HEK293 (cell line): ENCODE data around the gene SLC25A22.

Source experiments
- AEBP2 ChIP-seq: fragments of 450-650 bp; formaldehyde crosslinking; IDR thresholded peaks from 2 replicates; pipeline ENCODE4 v1.5.1; 2016; ENCODE audit warnings: missing biosample characterization, missing genetic modification characterization, borderline replicate concordance
- GLIS1 ChIP-seq: fragments of 450-650 bp; formaldehyde crosslinking; IDR thresholded peaks from 2 replicates; pipeline ENCODE4 v1.5.1; 2016; ENCODE audit warnings: missing biosample characterization, missing genetic modification characterization
- HOXD13 ChIP-seq: sonication (generic); formaldehyde crosslinking; IDR thresholded peaks from 2 replicates; pipeline ENCODE4 v1.8.0; 2022; ENCODE audit warnings: missing genetic modification reagents, borderline replicate concordance
- INSM2 ChIP-seq: fragments of 450-650 bp; formaldehyde crosslinking; IDR thresholded peaks from 2 replicates; pipeline ENCODE4 v1.5.1; 2016; ENCODE audit warnings: missing biosample characterization, missing genetic modification characterization
- KLF16 ChIP-seq: fragments of 450-650 bp; formaldehyde crosslinking; IDR thresholded peaks from 2 replicates; pipeline ENCODE4 v1.5.1; 2017; ENCODE audit warnings: missing biosample characterization, missing genetic modification characterization
- KLF17 ChIP-seq: fragments of 450-650 bp; formaldehyde crosslinking; IDR thresholded peaks from 2 replicates; pipeline ENCODE4 v1.5.1; 2016; ENCODE audit warnings: missing biosample characterization, missing genetic modification characterization
- KLF8 ChIP-seq: fragments of 450-650 bp; formaldehyde crosslinking; IDR thresholded peaks from 2 replicates; pipeline ENCODE4 v1.5.1; 2016; ENCODE audit warnings: missing biosample characterization, missing genetic modification characterization
- MZF1 ChIP-seq: fragments of 450-650 bp; formaldehyde crosslinking; IDR thresholded peaks from 2 replicates; pipeline ENCODE4 v1.5.1; 2017; ENCODE audit warnings: missing biosample characterization, missing genetic modification characterization, borderline replicate concordance
- PRDM4 ChIP-seq: fragments of 450-650 bp; formaldehyde crosslinking; IDR thresholded peaks from 2 replicates; pipeline ENCODE4 v1.5.1; 2017; ENCODE audit warnings: missing biosample characterization, missing genetic modification characterization
- YY1 ChIP-seq: fragments of 450-650 bp; formaldehyde crosslinking; IDR thresholded peaks from 2 replicates; pipeline ENCODE4 v1.5.1; 2018; ENCODE audit warnings: missing biosample characterization, missing genetic modification characterization
- YY2 ChIP-seq: fragments of 450-650 bp; formaldehyde crosslinking; IDR thresholded peaks from 2 replicates; pipeline ENCODE4 v1.5.1; 2016; ENCODE audit warnings: missing biosample characterization, missing genetic modification characterization
- ZBTB17 ChIP-seq: fragments of 450-650 bp; formaldehyde crosslinking; IDR thresholded peaks from 2 replicates; pipeline ENCODE4 v1.5.1; 2016; ENCODE audit warnings: missing biosample characterization, missing genetic modification characterization
- ZBTB26 ChIP-seq: fragments of 450-650 bp; formaldehyde crosslinking; optimal IDR thresholded peaks from 2 replicates; pipeline ENCODE3; 2016; ENCODE audit warnings: missing biosample characterization, mild to moderate bottlenecking, missing genetic modification characterization
- ZFP37 ChIP-seq: fragments of 450-650 bp; formaldehyde crosslinking; IDR thresholded peaks from 2 replicates; pipeline ENCODE4 v1.5.1; 2016; ENCODE audit warnings: missing biosample characterization, missing genetic modification characterization
- ZIC2 ChIP-seq: fragments of 450-650 bp; formaldehyde crosslinking; IDR thresholded peaks from 2 replicates; pipeline ENCODE4 v1.5.1; 2016; ENCODE audit warnings: missing biosample characterization, missing genetic modification characterization
- ZNF16 ChIP-seq: fragments of 450-650 bp; formaldehyde crosslinking; IDR thresholded peaks from 2 replicates; pipeline ENCODE4 v1.5.1; 2016; ENCODE audit warnings: low read depth, missing biosample characterization, missing genetic modification characterization
- ZNF214 ChIP-seq: fragments of 450-650 bp; formaldehyde crosslinking; IDR thresholded peaks from 2 replicates; pipeline ENCODE4 v1.5.1; 2017; ENCODE audit warnings: missing biosample characterization, mild to moderate bottlenecking, missing genetic modification characterization, borderline replicate concordance
- ZNF248 ChIP-seq: fragments of 450-650 bp; formaldehyde crosslinking; IDR thresholded peaks from 2 replicates; pipeline ENCODE4 v1.5.1; 2017; ENCODE audit warnings: missing biosample characterization, missing genetic modification characterization
- ZNF324 ChIP-seq: fragments of 450-650 bp; formaldehyde crosslinking; IDR thresholded peaks from 2 replicates; pipeline ENCODE4 v1.5.1; 2016; ENCODE audit warnings: missing biosample characterization, missing genetic modification characterization
- ZNF391 ChIP-seq: fragments of 450-650 bp; formaldehyde crosslinking; IDR thresholded peaks from 2 replicates; pipeline ENCODE4 v1.5.1; 2016; ENCODE audit warnings: low read depth, missing biosample characterization, missing genetic modification characterization, borderline replicate concordance
- ZNF394 ChIP-seq: fragments of 450-650 bp; formaldehyde crosslinking; IDR thresholded peaks from 2 replicates; pipeline ENCODE4 v1.5.1; 2016; ENCODE audit warnings: missing biosample characterization, missing genetic modification characterization, mild to moderate bottlenecking, moderate library complexity, borderline replicate concordance
- ZNF530 ChIP-seq: fragments of 450-650 bp; formaldehyde crosslinking; IDR thresholded peaks from 2 replicates; pipeline ENCODE4 v1.5.1; 2016; ENCODE audit warnings: low read depth, missing biosample characterization, missing genetic modification characterization
- ZNF561 ChIP-seq: fragments of 450-650 bp; IDR thresholded peaks from 2 replicates; pipeline ENCODE4 v1.5.1; 2018; ENCODE audit warnings: missing biosample characterization, missing genetic modification characterization, borderline replicate concordance
- ZNF639 ChIP-seq: fragments of 450-650 bp; formaldehyde crosslinking; IDR thresholded peaks from 2 replicates; pipeline ENCODE4 v1.5.1; 2016; ENCODE audit warnings: missing biosample characterization, missing genetic modification characterization
- ZNF747 ChIP-seq: fragments of 450-650 bp; formaldehyde crosslinking; IDR thresholded peaks from 2 replicates; pipeline ENCODE4 v1.5.1; 2016; ENCODE audit warnings: missing biosample characterization, missing genetic modification characterization

The SLC25A22 gene

GRCh38 chr11:809287-810039, 11.4 kb upstream of the SLC25A22 start, which contains the start of gene RPLP2 (continued):
- peak; percentile 82; the same call in 1 of the 2 replicates for TF ChIP-seq ZNF639 (tag by site-specific recombination)
- 0 out of 2 replicates have a peak, but pooled peaks have one; percentile 67 for TF ChIP-seq ZFP37 (tag by site-specific recombination)
- TF ChIP-seq INSM2 (tag by site-specific recombination) = peak; percentile 33; the same call in 1 of the 2 replicates
- peak; percentile 76; the same call in 1 of the 2 replicates for TF ChIP-seq KLF8 (tag by site-specific recombination)
- peak; percentile 80 for TF ChIP-seq KLF17 (tag by site-specific recombination)
- TF ChIP-seq HOXD13 (CRISPR knock-in tag) = no peak
- peak; percentile 44; the same call in 1 of the 2 replicates for TF ChIP-seq ZNF394
- no peak for TF ChIP-seq ZNF248 (tag by site-specific recombination)
- no peak for TF ChIP-seq ZNF747 (tag by site-specific recombination)
- TF ChIP-seq AEBP2 (tag by site-specific recombination) = no peak
- TF ChIP-seq ZNF391 = no peak
- peak; percentile 78 for TF ChIP-seq ZBTB17 (tag by site-specific recombination)
- TF ChIP-seq PRDM4 (tag by site-specific recombination) = peak; percentile 63
- no peak for TF ChIP-seq MZF1 (tag by site-specific recombination)
- peak; percentile 67 for TF ChIP-seq YY2 (tag by site-specific recombination)
- peak; percentile 85; the same call in 1 of the 2 replicates for TF ChIP-seq ZNF324 (tag by site-specific recombination)
- no peak for TF ChIP-seq ZNF16 (tag by site-specific recombination)
- peak; percentile 86 for TF ChIP-seq ZBTB26 (tag by site-specific recombination)
- peak; percentile 82 for TF ChIP-seq YY1
- 0 out of 2 replicates have a peak, but pooled peaks have one; percentile 24 for TF ChIP-seq ZIC2 (tag by site-specific recombination)
- peak; percentile 23; the same call in 1 of the 2 replicates for TF ChIP-seq GLIS1 (tag by site-specific recombination)
- TF ChIP-seq KLF16 = peak; percentile 75
- TF ChIP-seq ZNF214 (tag by site-specific recombination) = no peak
- TF ChIP-seq ZNF530 (tag by site-specific recombination) = no peak
- no peak for TF ChIP-seq ZNF561 (tag by site-specific recombination)
